ENCODE results near the gene CLDN4. TPM values are rescaled to one million over a fixed set of nuclear protein-coding genes. Genes with fewer than 3 reads are reported as not detected.

Gene CLDN4
- total and polyA plus RNA-seq, 9 of the 15 experiments (the other 6 are each of a cell fraction or from before 2014, with no cell fraction given), result 0.05 to 0.60 (median 0.06) TPM; not detected in 3

DNA sequence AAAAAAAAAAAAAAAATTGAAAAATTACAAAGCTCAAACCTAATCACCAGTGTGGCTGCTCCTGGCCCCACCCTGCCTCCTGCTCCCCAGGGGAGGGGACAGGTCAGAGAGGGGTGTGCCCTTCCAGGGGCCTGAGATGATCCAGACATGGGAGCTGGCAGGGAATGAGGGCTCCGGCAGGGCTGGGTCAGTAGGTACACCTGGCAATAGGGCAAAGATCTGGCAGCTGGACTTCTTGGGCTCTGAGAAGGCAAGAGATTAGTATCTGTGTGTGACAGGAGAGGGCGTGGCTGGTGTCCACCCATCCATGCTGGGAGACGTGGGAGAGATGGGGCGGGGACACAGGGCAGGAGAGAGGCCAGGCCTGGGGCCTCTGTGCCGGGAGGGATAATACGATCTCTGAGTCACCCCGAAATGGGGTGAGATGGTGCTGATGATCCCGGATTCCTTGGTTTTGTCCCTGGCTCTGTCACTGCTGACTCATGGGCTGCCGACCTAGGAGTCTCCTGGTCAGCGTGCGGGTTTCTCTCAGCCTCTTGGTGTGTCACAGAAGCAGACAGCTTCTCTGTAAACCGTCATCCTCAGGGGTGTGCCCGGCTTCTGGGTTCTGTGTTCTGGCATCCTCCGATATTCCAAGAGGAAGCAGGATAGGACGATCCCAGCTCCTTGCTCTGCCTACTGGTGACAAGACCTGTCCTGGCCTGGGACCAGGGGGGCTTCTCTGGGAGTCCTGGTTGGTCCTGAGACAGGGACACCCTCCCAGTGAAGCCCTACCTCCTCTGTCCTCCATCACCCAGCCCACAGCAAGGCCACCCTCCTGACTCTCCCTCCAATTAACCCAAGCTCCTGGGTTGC lies 8.2 kb upstream of the CLDN4 start (continued):
- TF ChIP-seq, protein P1, sequence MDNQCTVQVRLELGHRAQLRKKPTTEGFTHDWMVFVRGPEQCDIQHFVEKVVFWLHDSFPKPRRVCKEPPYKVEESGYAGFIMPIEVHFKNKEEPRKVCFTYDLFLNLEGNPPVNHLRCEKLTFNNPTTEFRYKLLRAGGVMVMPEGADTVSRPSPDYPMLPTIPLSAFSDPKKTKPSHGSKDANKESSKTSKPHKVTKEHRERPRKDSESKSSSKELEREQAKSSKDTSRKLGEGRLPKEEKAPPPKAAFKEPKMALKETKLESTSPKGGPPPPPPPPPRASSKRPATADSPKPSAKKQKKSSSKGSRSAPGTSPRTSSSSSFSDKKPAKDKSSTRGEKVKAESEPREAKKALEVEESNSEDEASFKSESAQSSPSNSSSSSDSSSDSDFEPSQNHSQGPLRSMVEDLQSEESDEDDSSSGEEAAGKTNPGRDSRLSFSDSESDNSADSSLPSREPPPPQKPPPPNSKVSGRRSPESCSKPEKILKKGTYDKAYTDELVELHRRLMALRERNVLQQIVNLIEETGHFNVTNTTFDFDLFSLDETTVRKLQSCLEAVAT (IDR thresholded peaks at IDR 0.05), result no peak
- TF ChIP-seq, protein P2, sequence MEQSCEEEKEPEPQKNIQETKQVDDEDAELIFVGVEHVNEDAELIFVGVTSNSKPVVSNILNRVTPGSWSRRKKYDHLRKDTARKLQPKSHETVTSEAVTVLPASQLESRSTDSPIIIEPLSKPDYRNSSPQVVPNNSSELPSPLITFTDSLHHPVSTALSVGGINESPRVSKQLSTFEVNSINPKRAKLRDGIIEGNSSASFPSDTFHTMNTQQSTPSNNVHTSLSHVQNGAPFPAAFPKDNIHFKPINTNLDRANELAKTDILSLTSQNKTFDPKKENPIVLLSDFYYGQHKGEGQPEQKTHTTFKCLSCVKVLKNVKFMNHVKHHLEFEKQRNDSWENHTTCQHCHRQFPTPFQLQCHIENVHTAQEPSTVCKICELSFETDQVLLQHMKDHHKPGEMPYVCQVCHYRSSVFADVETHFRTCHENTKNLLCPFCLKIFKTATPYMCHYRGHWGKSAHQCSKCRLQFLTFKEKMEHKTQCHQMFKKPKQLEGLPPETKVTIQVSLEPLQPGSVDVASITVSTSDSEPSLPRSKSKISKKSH (CRISPR knock-in tag; IDR thresholded peaks at IDR 0.05), result no peak
- TF ChIP-seq FOXP1 (CRISPR knock-in tag; IDR thresholded peaks at IDR 0.05) (no peak), HLTF (IDR thresholded peaks at IDR 0.05) (no peak), ZNF717 (CRISPR knock-in tag; IDR thresholded peaks at IDR 0.05) (no peak), NRF1 (conservative IDR thresholded peaks at IDR 0.05 in 1 of 2, IDR thresholded peaks at IDR 0.05 in 1 of 2) (peak; percentile 61 to 67; a peak in 3 of 4 replicates), TBP (optimal IDR thresholded peaks at IDR 0.05; ENCODE audit: low read depth, low read length) (peak; percentile 59), PRMT5 (CRISPR knock-in tag; IDR thresholded peaks at IDR 0.05) (no peak), CBX3 (IDR thresholded peaks at IDR 0.05; ENCODE audit: borderline replicate concordance in 1 of 2, low read length in 2 of 2) (peak in 1 of 2 experiments; percentile 54; a peak in 1 of 3 replicates), KLF13 (tag; IDR thresholded peaks at IDR 0.05; ENCODE audit: borderline replicate concordance, low read depth) (peak; percentile 30; the same call in 1 of the 2 replicates), ARNT (IDR thresholded peaks at IDR 0.05) (no peak; a peak in 1 of 4 replicates), ZFX (CRISPR knock-in tag; IDR thresholded peaks at IDR 0.05) (peak; percentile 73), SIN3A (IDR thresholded peaks at IDR 0.05; ENCODE audit: borderline replicate concordance in 2 of 2, control insufficient read depth in 1 of 2, low read depth in 2 of 2, low read length in 2 of 2) (peak; percentile 21 to 81; a peak in 1 of 4 replicates), FIP1L1 (IDR thresholded peaks at IDR 0.05; ENCODE audit: low read depth, low read length, poor library complexity, severe bottlenecking) (no peak), ZNF778 (CRISPR knock-in tag; IDR thresholded peaks at IDR 0.05) (no peak)
- TF ChIP-seq, protein P3, sequence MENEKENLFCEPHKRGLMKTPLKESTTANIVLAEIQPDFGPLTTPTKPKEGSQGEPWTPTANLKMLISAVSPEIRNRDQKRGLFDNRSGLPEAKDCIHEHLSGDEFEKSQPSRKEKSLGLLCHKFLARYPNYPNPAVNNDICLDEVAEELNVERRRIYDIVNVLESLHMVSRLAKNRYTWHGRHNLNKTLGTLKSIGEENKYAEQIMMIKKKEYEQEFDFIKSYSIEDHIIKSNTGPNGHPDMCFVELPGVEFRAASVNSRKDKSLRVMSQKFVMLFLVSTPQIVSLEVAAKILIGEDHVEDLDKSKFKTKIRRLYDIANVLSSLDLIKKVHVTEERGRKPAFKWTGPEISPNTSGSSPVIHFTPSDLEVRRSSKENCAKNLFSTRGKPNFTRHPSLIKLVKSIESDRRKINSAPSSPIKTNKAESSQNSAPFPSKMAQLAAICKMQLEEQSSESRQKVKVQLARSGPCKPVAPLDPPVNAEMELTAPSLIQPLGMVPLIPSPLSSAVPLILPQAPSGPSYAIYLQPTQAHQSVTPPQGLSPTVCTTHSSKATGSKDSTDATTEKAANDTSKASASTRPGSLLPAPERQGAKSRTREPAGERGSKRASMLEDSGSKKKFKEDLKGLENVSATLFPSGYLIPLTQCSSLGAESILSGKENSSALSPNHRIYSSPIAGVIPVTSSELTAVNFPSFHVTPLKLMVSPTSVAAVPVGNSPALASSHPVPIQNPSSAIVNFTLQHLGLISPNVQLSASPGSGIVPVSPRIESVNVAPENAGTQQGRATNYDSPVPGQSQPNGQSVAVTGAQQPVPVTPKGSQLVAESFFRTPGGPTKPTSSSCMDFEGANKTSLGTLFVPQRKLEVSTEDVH (IDR thresholded peaks at IDR 0.05; ENCODE audit: low read depth, partially characterized antibody), result no peak
- TF ChIP-seq, protein P4, sequence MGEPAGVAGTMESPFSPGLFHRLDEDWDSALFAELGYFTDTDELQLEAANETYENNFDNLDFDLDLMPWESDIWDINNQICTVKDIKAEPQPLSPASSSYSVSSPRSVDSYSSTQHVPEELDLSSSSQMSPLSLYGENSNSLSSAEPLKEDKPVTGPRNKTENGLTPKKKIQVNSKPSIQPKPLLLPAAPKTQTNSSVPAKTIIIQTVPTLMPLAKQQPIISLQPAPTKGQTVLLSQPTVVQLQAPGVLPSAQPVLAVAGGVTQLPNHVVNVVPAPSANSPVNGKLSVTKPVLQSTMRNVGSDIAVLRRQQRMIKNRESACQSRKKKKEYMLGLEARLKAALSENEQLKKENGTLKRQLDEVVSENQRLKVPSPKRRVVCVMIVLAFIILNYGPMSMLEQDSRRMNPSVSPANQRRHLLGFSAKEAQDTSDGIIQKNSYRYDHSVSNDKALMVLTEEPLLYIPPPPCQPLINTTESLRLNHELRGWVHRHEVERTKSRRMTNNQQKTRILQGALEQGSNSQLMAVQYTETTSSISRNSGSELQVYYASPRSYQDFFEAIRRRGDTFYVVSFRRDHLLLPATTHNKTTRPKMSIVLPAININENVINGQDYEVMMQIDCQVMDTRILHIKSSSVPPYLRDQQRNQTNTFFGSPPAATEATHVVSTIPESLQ (CRISPR knock-in tag; IDR thresholded peaks at IDR 0.05), result no peak
- TF ChIP-seq, protein P5, sequence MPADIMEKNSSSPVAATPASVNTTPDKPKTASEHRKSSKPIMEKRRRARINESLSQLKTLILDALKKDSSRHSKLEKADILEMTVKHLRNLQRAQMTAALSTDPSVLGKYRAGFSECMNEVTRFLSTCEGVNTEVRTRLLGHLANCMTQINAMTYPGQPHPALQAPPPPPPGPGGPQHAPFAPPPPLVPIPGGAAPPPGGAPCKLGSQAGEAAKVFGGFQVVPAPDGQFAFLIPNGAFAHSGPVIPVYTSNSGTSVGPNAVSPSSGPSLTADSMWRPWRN (IDR thresholded peaks at IDR 0.05; ENCODE audit: low read depth), result no peak

Measured in K562 (cell line).